ENCODE measurements around the gene AIPL1.
"Not testable (repeated sequence)": the region's sequence is repeated elsewhere in the genome, so short reads cannot be mapped to it uniquely, and the experiment has no call there.

AIPL1 gene, protein sequence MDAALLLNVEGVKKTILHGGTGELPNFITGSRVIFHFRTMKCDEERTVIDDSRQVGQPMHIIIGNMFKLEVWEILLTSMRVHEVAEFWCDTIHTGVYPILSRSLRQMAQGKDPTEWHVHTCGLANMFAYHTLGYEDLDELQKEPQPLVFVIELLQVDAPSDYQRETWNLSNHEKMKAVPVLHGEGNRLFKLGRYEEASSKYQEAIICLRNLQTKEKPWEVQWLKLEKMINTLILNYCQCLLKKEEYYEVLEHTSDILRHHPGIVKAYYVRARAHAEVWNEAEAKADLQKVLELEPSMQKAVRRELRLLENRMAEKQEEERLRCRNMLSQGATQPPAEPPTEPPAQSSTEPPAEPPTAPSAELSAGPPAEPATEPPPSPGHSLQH

DNA sequence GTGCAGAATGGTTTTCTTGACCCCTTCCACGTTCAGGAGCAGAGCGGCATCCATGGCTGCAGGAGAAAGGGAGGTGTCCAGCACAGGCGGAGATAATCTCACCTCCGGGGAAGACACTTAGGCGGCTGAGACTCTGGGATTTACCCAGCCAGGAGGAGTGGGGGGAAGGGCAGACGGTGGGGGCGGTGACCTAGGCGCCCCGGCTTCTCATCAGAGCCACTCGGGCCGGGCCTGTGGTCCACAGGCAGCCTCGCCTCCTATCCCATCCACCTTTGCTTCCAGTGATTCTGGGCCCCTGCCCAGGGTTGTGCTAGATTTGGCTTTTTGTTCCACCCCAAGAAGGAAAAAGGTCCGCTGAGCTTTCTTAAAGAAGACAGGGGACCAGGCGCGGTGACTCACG, at the start of gene AIPL1:
AIPL1 (minus strand) TSS at position 71 of the 400 bp plus-strand sequence; CDS start at position 54, 17 bp downstream.
- no peak for DNase-seq (ENCODE audit: low read depth in 2 of 2)

DNA sequence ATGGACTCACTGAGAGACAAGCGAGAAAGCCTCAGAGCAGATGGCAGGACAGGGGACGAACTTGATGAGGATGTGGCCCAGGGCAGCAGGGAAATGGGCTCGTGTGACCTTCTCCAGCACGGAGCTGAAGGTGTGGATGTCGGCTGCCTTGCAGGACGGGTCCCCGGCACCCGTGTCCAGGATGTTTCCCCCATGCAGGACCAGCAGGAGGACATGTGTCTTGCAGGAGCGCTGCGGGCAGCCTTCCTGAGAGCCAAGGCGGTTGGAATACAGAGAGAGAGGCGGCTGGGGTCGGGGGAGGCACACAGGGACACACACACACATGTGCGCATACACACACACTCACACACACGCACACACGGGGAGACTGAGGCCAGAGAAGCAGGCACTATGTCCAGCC, 48.6 kb upstream of the AIPL1 start:
- DNase-seq (ENCODE audit: low read depth in 2 of 2) = no peak

DNA sequence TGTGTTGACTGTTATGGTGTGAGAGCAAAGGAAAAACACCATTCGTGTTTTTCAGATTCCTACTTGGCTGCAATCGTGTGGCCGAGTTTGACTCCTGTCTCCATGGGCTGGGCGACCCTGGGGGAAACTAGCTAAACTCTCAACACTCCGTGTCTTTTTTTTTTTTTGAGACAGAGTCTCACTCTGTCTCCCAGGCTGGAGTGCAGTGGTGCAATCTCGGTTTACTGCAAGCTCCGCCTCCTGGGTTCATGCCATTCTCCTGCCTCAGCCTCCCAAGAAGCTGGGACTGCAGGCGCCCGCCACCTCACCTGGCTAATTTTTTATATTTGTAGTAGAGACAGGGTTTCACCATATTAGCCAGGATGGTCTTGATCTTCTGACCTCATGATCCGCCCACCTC, 47.9 kb upstream of the AIPL1 start:
- not testable (repeated sequence) for DNase-seq (ENCODE audit: low read depth in 2 of 2)

DNA sequence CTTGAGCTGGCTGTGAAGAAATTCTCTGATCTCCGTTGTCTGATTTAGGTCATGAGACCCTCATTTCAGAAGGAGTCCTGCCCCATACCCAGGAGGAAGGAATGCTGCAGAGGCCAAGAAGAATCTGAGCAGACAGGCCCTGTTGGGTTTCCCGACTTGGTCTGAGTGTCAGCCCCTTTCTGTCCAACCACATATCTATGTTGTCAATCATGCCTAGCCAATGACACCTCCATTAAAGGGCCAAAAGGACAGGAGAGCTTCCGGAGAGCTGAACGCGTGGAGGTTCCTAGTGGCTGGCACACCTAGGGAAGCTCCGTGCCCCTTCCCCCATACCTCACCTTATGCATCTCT, 47.2 kb upstream of the AIPL1 start:
- no peak for DNase-seq (ENCODE audit: low read depth in 2 of 2)

DNA sequence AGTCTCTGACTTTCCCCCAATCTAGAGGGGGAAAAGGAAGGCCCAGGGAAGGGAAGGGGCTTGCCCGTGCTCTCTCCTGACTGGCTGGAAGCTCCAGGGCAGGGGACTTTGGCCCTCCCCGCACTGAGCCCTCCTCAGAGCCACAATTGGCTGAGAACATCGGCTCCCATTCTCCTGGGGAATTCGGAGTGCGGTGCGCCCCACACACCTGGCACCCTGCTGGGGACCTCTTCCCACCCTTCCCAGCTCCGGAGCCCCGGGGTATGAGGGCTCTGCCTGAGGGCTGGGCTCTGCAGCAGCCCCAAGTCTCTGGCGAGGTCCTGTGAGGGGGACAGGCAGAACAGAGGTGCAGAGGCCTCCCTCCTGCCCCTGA, 45.4 kb upstream of the AIPL1 start:
- no peak for DNase-seq (ENCODE audit: low read depth in 2 of 2)

DNA sequence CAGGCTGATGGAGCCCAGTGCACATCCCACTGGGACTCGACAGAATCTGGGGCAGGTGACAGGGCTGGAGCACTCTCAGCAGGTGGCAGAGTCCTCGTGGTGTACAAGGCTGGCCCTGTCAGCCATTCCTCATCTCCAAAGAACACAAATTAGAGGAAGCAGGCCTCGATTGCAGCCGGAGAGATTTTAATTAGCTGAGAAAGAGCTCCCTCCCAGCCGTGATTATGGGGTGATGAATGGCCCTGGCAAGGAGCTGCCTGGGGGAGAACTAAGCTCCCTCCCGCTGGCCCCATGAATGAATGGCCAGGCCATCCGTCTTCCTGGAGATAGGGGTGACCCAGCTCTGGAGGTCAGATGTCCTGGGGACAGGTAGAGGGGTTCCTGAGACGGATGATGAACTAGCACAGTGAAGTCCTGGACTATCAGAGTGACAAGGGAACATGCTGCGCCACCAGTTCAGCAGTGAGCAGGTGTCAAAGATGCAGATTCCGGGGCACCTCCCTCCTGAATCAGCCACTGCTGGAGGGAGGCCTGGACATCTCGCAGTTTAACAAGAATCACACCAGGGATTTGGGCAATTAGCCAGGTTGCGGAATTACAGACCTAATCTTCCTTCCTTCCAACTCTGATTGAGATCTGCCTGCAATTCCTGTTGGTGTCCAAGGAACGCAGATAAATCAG, 44.8 kb upstream of the AIPL1 start:
- DNase-seq (ENCODE audit: low read depth in 2 of 2) = no peak

DNA sequence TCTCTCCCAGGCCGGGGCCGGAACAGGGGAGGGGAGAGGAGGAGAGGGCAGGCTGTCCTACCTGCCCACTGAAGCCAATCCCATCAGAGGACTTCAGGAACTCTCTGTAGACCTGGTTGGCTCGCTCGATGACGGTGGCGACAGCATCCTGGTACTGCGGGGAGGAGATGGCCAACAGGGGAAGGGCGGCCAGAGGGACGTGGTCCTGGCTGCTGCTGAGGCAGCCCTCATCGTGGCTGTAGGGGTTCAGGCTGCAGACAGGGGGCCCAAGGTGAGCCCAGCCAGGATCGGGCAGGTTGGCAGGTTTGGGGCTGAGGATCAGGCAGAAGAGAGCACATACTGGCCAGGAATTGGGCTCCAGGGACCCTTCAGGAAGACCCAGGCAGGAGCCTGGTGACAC, 43.6 kb upstream of the AIPL1 start:
- no peak for DNase-seq (ENCODE audit: low read depth in 2 of 2)

DNA sequence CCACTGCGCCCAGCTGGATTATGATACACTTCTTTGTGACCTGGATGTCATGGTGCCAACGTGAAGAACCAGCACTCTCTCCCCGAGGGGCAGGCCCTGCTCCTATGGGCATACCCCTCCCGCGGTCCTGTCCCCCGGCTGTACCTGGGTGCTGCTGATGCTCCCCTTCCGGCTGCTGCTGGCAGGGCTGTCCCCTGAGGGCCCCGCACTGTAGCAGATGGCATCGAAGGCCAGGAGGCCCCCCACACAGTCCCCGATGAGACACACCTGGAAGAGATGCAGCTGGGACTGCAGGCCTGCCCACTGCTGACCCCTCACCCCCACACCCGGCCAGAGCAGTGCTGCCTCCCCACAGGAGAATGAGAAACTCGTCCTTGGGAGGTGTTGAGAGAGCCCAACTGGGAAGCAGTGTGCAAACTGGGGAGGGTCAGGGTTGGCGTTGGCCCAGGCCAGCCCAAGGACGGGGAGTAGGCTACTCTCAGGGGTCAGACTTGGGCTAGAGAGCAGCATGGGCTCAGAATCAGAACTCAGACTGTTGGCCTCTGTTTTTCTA, 43.0 kb upstream of the AIPL1 start:
- DNase-seq (ENCODE audit: low read depth in 2 of 2) = no peak

DNA sequence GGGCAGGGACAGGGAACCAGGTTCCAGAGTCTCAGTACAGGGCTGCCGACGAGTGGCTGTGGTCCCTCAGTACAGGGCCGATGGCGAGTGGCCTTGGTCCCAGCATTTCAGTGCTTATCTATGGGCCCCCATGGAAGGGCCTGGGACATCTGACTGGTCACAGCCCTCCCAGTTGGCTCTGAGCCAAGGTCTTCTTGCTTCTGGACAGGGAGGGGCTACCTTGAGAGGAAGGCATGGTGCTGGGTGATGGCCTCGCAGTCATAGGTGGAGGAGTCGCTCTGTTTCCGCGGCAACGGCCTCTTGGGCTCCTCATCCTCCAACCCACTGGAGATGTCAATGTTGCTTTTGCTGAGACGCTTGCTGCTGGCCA, 41.9 kb upstream of the AIPL1 start:
- DNase-seq (ENCODE audit: low read depth in 2 of 2) = no peak

DNA sequence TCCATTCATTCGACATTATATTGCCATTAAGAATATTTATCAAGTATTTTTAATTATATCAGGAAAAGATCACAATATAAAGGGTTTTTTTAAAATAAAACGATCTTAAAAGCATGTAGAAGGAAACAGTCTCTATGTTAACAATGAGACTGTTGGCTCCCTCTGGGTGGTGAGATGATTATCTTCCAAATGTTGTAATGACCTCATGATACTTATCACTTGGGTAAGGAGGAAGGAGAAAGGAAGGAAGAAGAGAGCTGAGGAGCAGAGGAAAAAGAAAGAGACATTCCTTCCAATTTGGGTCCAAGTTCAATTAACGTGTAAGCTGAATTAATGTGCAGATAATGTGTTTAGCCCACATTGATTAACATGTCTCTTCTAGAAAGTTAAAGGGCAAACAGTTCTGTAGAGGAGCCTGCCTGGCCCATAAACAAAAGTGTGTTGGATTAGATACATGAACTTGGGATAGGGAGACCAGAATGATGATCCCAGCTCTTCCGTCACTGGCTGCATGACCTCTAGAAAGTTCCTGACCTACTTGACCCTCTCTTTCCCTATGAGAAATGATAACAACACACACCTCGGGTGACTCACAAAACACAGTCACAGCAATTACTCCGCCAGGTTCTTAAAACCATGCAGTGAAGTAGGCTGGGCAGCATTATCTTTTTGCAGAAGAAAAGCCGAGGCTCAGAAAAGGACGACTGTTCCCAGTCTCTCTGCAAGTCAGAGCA, 41.3 kb upstream of the AIPL1 start:
- no peak for DNase-seq (ENCODE audit: low read depth in 2 of 2)

DNA sequence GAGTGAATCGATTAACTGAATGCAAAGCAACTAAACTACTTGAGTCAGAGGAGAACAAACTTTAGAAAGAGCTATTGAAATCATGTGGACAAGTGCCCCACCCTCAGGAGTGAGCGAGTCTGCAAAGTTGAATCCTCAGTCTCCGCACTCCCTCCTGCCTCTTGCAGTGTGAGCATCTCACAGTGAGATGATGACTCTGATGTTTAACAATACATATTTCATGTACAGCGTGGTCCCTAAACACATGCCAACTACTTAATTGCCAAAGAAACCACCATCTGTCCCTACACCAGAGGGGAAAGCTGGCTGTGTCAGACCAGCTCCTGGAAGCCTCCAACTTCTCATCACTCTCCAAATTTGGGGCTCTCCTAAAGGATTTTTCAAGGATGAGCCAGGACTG, 40.5 kb upstream of the AIPL1 start:
- DNase-seq (ENCODE audit: low read depth in 2 of 2) = no peak

DNA sequence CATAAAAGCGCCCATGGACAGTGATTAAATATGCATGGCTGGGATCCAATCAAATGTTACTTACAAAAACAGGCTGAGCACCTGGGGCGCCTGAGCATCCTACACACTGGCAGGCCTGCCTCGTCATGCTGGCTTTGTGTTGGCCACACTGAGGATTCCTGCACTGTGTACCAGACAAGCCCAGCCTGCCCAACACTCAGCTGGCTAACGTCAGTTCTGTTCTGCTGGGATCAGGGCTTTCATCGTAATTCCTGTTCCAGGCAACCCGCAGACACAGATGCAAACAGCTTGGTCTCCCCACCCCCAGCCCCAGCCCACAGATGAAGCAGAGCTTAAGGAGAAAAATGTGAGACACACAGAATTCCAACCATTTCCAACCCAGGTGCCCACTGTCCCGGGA, 40.0 kb upstream of the AIPL1 start:
- no peak for DNase-seq (ENCODE audit: low read depth in 2 of 2)

DNA sequence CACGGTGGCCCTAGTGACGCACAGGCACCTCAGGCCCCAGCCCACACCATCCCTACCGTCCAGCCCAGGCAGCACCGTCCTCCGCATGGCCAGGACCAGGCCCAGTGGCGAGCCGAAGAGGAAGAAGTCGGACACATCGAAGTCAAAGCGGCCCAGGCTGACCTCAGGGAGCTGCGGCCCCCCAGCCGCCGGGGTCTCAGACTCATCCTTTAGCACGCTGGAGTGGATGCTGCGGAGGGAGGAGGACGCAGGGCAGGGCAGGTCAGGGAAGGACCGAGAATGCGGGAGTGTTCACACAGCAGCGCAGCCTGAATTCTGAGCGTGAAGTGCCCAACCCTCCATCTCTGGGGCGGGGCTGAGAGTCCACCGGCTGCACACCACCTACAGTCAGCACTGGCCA, 39.5 kb upstream of the AIPL1 start:
- DNase-seq (ENCODE audit: low read depth in 2 of 2) = no peak

DNA sequence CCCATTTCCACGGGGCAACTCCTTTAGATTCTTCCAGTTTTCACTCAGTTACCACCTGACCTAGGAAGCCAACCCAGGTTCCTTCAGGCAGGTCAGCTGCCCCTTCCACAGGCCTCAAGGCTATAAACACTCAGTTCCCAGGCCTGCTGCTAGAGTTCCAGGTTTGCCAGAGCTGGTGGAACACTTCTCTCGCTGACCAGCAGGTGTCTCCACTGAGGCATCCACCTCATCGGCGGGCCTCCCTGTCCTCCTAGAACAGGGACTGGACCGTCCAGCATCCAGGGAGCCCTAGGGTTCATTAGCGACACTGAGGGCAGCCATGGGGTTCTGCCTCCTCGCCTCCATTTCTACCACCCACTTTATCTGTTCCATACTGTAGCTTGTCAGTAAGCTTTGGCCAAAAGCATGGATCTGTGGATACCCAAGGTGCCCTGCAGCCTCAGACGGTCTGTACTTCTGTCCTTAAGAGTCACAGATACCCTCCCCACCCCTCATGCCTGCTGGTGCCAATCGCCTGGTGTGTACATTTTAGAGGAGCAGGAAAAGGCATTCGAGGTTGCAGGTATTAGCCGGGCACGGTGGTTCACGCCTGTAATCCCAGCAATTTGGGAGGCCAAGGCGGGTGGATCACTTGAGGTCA, 38.3 kb upstream of the AIPL1 start:
- peak; percentile 48 to 65 for DNase-seq (ENCODE audit: low read depth in 2 of 2)

DNA sequence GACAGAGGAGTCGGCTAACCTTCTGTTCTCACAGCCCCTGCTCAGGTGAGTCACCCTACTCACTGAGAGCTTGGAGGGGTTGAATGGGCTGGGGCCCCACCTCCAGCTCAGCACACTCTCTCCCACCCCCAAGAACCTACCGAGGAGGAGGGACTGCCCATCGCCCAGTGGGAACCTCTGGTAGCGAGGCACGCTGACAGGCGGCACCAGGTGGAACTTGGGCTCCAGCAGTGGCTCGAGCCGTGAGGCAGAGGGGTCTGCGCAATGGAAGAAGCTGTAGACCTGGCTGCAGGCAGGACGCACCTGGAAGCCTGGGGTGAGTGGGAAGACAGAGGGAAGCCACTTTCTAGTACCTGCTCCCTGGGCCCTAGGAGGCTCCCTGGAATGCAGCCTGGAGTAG, 37.6 kb upstream of the AIPL1 start:
- no peak for DNase-seq (ENCODE audit: low read depth in 2 of 2)

DNA sequence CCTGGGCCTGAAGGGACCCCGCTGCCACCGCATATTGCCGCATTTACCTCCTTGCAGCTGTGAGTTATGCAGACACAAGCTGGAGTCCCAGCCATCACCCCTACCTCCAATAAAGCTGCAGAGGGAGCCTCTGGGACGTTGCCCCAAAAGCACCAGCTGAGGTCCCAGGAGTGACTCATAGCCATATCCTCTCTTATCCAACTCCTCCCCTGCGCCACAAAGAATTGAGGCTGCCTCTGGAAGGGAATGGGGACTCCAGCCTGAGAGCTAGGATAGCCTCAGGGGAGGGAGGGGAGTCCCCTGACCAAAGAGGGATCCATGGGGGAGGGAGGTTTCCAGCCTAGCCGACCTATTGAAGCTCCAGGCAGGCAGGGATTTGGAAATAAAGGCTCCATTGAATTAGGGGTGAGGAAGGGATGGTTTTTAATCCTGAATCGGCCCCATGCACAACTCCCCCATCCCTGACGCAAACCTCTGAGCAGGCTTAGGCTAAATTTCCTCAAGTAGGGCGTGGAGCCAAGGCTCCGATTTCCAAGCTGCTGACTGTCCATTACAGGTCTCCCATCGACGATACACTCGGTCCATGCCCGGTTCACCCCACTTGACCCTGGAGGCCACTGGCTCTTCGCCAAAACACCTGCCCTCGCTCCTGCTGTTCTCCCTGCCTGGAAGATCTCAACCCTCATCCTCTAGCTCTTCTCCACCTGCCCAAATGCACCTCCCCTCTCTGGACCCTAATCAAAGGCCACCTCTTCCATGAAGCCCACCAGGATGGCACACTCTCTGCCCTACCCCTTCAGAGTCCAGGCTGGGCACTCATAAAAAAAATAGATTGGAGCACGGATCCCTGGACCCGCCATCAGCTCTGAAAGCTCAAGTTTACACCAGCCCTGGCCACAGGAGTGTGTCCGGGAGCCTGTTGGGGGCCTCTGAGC, 36.9 kb upstream of the AIPL1 start:
- no peak for DNase-seq (ENCODE audit: low read depth in 2 of 2)

DNA sequence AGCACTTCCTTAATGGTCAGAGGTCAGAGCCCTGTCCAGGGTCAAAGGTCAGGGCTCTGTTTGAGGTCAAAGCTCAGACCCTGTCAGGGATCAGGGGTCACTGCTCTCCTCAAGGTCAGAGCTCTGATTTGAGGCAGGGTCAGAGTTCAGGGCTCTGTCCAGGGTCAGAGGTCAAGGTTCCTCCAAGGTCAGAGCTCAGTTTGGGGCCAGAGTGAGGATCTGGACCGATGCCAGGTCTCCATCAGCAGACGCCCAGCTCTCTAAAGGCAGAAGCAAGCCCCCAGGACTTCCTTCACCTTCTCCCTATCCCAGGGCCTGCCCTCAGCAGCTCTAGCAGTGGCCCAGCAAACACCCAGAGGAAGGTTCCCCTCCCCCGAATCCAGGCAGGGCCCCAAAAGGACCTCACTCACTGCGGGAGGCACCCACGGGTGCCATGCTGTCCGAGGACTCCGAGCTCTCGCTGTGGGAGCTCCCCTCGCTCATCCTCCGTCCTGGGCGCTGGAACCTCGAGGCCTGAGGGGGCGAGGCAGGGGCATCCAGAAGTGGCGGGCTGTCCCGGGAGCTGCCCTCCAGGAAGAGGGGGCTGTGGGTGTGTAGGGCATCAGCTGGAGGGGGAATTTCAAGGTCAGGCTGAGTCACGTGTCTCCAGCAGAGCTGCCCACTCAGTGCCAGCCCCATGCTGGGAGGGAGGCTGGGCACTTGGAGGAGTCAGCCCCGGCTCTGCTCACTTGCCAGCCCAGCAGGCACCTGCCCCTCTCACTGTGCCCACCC, 36.0 kb upstream of the AIPL1 start:
- no peak for DNase-seq (ENCODE audit: low read depth in 2 of 2)

DNA sequence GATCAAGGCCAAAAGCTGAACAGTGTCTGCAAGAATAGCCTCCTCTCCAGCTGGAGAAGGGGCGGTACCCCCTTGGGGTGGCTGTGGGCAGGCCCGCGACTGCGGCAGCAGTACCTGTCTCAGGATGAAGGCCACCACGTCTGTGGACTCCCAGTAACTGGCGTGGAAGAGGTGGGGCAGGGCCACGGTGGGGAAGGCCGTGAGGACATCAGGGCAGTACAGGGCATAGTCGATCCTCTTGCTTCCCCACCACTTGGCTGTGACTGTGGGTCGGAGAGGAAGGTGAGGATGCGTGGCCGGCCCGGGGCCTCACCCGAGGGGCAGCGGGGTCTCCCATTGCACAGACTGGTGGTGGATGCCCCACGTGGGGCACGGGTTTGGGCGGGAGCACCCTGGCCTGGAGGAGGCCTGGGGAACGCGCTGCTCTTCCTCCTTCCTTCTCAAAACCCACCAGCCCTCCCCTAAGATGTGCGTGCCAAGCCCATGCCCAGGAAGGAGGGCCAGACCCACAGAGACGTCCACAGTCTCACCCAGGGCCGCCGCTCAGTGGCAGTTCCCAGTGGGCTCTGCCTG, 35.3 kb upstream of the AIPL1 start:
- DNase-seq (ENCODE audit: low read depth in 2 of 2) = no peak

DNA sequence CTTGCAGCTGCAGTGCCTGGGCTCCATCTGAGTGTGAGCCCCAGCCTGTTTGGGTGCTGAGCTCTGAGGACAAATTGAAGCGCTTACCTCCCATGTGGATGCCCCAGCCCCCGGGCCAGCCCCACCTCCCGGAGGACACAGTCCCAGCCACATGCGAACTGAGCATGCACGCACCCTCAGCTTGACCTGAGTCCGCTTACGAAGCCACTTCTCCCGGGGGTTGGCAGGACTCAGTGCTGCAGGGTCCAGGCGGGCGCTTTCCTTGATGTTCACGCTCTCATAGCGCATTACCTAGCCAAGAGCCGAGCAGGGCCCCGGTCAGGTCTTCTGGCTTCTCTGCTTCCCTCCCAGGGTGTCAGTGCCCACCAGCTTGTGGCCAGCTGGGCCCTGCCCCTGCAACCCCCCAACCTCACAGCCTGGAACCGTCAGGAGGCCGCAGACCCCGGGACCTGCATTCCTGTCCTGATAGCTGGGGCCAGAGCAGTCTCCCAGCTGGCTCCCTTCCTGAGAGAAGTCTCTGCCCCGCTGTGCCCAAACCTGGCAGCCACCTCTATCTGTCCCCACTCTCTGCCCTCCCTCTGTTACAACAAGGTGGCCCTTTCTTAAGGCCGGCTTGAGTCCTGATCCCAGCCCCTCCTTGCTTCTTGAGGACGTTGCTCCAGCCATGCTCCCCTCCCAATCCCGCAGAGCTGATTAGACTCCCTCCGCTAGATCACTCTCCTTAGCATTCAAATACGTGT, 33.3 kb upstream of the AIPL1 start:
- DNase-seq (ENCODE audit: low read depth in 2 of 2) = no peak

Measured in stimulated activated CD4-positive, alpha-beta T cell treated with anti-CD3 and anti-CD28 coated beads, Interleukin-4, amount 100 ng/mL, for 48 hours (primary cell).